NB4 (cell line): ENCODE results near the gene NR2F1-AS1.

Experiments
- MAX ChIP-seq: IDR thresholded peaks from 2 replicates; pipeline ENCODE4 v1.6.1; 2011; ENCODE audit warnings: low read depth, low read length
- MYC ChIP-seq: IDR thresholded peaks from 2 replicates; pipeline ENCODE4 v1.6.1; 2011; ENCODE audit warnings: low read depth, low read length
- POLR2A ChIP-seq: IDR thresholded peaks from 2 replicates; pipeline ENCODE4 v1.6.1; 2011; ENCODE audit warnings: mild to moderate bottlenecking; ENCODE audit not compliant: insufficient read length; ENCODE audit errors: extremely low read depth
- TF ChIP-seq, protein P1 (sequence below): IDR thresholded peaks from one replicate; pipeline ENCODE4 v1.5.1; 2012; ENCODE audit warnings: low read depth, low read length

DNA sequence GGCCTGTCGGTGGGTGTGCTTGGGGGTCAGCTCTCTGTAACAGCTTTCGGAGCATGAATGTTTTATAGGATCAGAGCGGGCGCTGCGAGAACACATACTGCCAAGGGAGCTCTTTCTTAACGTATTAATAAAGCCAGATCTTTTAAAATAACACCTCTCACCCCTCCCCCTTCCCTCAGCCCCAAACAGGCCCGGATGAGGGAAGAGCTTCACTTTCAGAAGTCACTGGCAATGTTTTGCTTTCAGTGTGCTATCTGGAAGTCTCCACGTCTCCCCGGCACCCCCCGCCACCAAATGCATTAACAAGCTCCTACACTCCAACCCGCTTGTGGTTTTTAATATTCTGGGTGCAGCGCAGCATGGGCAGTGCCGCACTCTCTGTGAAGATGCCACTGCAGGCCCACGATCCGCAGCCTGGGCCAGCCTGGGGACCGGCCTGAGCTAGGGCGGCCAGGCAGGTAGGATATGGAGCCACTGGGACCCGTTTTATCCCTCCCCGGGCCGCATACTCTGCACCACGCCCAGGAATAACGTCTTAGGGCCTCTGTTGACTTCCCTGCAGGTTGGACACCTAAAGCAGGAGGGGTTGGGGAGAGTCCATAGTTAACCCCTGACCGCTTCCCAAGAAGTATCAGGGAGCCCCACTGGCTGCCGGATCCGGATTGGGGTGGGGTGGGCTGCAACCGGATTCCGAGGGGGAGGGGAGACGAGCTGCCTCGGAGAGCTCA, 14.6 kb upstream of the NR2F1-AS1 start:
- TF ChIP-seq, protein P1, sequence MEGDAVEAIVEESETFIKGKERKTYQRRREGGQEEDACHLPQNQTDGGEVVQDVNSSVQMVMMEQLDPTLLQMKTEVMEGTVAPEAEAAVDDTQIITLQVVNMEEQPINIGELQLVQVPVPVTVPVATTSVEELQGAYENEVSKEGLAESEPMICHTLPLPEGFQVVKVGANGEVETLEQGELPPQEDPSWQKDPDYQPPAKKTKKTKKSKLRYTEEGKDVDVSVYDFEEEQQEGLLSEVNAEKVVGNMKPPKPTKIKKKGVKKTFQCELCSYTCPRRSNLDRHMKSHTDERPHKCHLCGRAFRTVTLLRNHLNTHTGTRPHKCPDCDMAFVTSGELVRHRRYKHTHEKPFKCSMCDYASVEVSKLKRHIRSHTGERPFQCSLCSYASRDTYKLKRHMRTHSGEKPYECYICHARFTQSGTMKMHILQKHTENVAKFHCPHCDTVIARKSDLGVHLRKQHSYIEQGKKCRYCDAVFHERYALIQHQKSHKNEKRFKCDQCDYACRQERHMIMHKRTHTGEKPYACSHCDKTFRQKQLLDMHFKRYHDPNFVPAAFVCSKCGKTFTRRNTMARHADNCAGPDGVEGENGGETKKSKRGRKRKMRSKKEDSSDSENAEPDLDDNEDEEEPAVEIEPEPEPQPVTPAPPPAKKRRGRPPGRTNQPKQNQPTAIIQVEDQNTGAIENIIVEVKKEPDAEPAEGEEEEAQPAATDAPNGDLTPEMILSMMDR: no peak
- no peak for TF ChIP-seq MYC
- no peak for TF ChIP-seq POLR2A
- no peak for TF ChIP-seq MAX
